ENCODE results near the gene SLC36A3.

SLC36A3 gene

GRCh38 chr5:151298063-151298855 lies 5.3 kb downstream of the SLC36A3 start:
- DNase-seq (ENCODE audit: low read depth, low spot score): no peak

- DNase-seq (ENCODE audit: low read depth, low spot score): no peak
These were observed 6.6 kb downstream of the SLC36A3 start for GRCh38 chr5:151296974-151297373.

- DNase-seq (ENCODE audit: low read depth, low spot score): no peak
These were observed 7.1 kb downstream of the SLC36A3 start for GRCh38 chr5:151296478-151296830.

DNA sequence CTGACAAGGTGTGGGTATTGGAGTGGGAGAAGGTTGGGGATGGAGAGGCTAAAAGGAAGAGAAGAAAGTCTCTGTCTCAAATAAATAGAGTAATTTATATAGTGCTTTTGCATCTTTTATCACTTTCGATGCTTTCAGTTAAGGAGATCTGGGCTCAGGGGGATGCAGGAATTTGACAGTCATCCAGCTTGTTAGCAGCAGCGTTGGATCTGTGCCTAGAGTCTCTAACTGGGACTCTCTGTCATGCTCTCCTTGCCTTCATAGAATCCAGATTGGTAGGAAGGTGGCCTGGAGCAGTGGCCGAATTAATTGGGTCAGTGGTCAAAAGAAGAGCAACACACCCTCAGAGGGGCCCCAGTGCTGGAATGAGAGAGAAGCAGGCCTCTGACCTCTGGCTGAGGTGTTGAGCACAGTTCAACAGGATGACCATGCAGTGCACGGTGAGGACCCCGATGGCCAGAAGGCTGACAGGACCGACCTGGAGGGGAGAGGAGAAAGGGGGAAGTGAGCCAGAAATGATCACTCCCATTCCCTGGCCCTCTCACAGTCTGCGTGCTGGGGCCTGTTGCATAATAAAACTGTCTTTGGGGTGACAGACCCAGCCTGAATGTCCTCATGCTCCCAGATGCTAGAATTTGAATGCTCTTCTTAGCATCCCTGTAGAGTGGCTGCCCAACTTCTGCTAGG lies 7.6 kb downstream of the SLC36A3 start:
- DNase-seq (ENCODE audit: low read depth, low spot score): no peak

DNA sequence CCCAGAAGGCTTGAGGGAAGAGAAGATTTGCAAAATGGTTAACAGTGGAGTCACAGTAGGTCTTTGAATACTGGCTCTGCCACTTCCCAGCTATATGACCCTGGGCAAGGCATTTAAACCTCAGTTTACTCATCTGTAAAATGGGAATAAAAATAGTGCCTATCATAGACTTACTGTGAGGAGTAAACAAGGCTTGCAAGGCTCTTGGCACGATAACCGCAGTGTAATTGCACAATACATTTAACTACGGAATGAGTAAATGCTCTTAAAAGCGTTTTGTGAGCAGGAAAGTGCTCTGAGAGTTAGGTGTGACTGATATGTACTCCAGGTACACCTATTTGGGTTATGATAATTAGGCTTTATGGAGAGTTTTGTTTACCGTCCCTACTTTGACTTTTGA lies 8.4 kb downstream of the SLC36A3 start:
- DNase-seq (ENCODE audit: low read depth, low spot score): no peak

DNA sequence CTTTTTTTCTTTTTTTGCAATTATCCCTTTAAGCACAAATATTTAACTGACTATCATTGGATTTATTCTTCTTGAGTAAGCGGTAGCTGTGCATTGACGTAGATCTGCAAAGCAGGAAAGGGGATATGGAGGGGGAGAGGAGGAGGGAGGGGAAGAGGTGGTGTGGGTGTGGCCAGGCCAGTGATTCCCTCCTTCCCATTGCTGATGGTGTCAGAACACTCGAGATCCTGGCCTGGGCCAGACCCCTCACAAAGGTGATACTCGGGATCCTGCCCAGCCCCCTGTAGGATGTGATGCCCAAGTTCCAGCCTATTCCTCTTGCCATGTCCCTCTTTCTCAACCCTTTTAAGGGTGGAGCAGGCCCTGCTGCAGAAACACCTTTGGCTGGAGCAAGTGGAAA lies 9.9 kb downstream of the SLC36A3 start:
- no peak for DNase-seq (ENCODE audit: low read depth, low spot score)

DNA sequence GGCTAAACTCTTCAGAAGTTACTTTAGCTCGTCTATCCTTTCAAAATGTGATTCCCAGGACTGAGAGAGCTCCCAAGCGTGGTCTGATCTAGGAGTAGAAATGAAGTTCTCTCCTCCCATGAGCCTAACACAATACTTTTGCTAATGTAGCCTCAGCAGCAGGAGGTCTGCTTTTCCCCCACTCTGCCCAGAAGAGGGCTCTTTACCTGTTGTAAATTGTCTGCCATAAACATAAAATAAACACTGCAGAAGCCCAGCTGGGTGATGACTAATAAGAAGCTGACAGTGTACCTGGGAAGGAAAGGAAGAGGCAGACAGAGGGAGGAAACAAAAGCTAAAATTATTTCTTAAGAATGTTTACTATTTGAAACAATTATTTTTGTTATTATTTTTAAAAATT lies 15.4 kb downstream of the SLC36A3 start:
- DNase-seq (ENCODE audit: low read depth, low spot score): no peak

DNA sequence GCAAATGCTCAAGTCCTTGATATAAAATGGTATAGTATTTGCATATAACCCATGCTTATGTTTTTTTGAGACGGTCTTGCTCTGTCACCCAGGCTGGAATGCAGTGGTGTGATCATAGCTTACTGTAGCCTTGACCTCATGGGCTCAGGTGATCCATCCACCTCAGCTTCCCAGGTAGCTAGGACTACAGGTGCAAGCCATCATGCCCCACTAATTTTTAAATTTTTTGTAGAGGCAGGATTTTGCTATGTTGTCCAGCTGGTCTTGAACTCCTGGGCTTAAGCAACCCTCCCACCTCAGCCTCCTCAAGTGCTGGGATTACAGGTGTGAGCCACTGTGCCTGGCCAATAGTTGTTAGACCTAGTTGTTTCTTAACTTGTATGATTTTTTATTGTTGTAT lies 17.3 kb downstream of the SLC36A3 start:
- DNase-seq (ENCODE audit: low read depth, low spot score): no peak

GRCh38 chr5:151285683-151286082 lies 17.9 kb downstream of the SLC36A3 start:
- no peak for DNase-seq (ENCODE audit: low read depth, low spot score)

- DNase-seq (ENCODE audit: low read depth, low spot score): no peak
These were observed 19.1 kb downstream of the SLC36A3 start for GRCh38 chr5:151284392-151284967.

- DNase-seq (ENCODE audit: low read depth, low spot score): no peak
These were observed 20.3 kb downstream of the SLC36A3 start for GRCh38 chr5:151283120-151283825.

DNA sequence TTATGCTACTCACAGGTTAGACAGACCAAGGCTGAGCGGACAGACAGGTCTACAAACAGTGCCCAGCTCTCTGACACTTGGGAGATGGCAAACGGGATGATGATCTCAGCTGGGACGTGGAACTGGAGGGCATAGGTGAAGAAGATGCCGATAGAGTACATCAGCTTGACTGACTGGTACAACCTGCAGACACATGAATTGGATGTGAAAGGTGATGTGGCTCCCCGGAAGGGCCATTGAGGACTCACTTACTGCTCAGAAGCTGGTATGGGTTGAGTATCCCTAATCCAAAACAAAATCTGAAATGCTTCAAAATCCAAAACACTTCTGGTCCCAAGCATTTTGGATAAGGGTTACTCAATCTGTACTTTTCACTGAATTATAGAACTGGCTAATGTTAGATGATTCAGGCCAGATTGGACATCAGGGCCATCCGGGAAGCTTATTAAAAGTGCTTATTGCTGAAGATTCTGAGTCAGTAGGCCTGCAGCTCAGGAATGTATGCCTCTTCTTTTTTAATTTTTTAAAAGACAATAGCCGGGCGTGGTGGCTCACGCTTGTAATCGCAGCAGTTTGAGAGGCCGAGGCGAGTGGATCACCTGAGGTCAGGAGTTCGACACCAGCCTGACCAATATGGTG lies 22.4 kb downstream of the SLC36A3 start:
- no peak for DNase-seq (ENCODE audit: low read depth, low spot score)

GRCh38 chr5:151280443-151280842 lies 23.1 kb downstream of the SLC36A3 start:
- no peak for DNase-seq (ENCODE audit: low read depth, low spot score)

GRCh38 chr5:151278845-151279244 lies 24.7 kb downstream of the SLC36A3 start:
- DNase-seq (ENCODE audit: low read depth, low spot score): no peak

- no peak for DNase-seq (ENCODE audit: low read depth, low spot score)
These were observed 27.8 kb downstream of the SLC36A3 start for GRCh38 chr5:151275803-151276202.

GRCh38 chr5:151274666-151275065 lies 28.9 kb downstream of the SLC36A3 start:
- DNase-seq (ENCODE audit: low read depth, low spot score): no peak

- no peak for DNase-seq (ENCODE audit: low read depth, low spot score)
These were observed 32.2 kb downstream of the SLC36A3 start for GRCh38 chr5:151271336-151271735.

GRCh38 chr5:151270599-151270998 lies 33.0 kb downstream of the SLC36A3 start:
- no peak for DNase-seq (ENCODE audit: low read depth, low spot score)

DNA sequence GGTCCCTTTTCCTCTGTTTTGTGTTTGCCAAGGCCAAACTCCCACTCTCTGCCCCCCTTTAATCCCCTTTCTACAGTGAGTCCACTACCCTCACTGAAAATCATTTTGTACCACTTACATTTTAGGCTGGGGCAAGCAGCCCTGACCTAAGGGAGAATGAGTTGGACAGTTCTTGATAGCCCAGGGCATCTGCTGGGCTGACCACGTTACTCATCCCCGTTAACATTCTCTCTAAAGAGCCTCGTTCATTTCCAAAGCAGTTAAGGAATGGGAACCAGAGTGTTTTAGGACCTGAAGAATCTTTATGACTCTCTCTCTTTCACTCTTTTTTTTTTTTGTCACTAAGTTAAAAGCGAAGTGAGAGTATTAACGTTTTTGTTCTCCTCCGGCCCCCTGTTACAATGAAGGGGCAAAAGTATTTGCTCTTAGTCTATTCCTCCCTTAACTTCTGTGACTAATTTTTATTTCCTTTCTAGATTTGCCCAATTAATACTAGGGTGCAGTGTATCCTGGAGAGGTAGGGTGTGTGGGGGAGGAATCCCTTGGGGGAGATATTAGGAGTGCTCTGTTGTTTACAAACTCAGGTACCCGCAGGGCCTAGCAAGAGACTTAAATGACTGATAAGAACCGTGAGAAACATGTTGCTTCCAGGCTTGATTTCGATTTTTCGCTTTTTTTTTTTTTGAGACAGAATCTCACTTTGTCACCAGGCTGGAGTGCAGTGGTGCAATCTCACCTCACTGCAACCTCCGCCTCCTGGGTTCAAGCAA lies 35.9 kb downstream of the SLC36A3 start:
- DNase-seq (ENCODE audit: low read depth, low spot score): no peak

GRCh38 chr5:151264113-151264512 lies 39.5 kb downstream of the SLC36A3 start:
- DNase-seq (ENCODE audit: low read depth, low spot score): no peak

DNA sequence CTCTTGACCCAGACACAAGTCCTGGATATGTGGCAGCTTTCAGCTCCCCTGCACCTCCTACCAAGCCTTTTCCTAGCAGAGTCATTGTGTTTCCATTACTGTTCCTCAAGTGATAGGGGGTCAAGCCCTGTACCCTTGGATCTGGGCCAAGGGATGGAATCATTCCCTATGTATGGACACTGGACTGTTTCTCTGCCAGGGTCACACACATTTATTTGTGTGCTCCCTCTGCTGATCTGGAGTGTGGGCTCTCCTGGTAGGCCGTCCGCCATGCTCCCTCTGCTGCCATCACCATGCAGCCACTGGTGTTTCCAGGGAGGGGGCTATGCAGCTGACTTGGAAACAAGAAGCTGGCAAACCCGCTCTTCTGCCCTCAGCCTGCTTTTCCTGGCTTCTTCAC lies 41.0 kb downstream of the SLC36A3 start:
- DNase-seq (ENCODE audit: low read depth, low spot score): no peak

Measured in activated naive CD8-positive, alpha-beta T cell treated with anti-CD3 and anti-CD28 coated beads, Interleukin-2, amount 50 U/mL, for 16 hours (primary cell).